GM18858 (cell line): ENCODE results near the gene UBE2QL1.

Source experiments
- ATAC-seq: cut with Tn5 transposase; IDR thresholded peaks from one replicate; pipeline ENCODE4 v1.9.1; 2021; ENCODE audit not compliant: unreplicated experiment

The UBE2QL1 gene

DNA sequence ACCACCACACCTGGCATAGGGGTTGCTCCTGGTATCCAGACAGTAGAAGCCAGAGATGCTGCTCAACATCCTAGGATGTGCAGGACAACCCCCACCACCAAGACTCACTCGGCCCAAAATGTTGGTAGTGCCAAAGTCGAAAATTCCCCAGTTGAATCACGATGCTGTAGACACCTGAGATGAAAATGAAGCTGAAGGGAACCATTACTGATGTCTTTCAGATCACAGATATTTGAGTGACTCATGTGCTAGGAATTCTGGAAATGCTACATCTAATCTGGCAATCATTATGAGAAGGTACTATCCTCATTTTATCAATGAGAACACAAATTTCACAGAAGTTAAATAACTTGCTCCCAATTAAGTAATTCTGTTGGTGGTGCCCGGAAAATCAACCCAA, 21.0 kb upstream of the UBE2QL1 start:
- no peak for ATAC-seq

DNA sequence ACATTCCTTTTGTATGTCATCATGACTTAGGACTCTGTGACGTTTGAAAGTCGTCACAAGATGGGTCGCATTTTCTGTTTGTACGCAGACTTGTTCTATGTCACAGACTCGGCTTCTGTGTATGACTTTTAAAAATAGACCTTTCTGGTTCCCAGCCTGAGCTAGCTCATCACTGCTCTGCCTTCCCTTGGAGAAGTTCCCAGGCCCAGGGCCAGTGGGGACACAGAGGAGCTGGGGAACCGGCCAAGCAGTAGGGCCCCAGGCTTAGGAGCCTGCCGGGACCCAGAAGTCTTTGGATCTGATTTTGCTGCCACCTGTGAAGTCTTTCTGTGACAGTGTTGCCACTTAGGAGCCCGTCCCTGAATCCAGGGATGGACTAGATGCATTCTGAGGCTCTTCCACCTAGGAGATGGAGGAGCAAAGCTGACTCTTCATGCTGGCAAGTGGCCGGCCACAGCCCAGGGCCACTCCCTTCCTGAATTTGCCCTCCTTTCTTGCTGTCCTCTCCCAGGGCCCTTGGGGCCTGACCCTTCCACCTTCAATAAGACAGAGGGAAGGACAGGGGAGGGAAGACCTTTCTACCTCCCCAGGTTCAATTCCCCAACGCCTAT, 18.1 kb upstream of the UBE2QL1 start:
- no peak for ATAC-seq

DNA sequence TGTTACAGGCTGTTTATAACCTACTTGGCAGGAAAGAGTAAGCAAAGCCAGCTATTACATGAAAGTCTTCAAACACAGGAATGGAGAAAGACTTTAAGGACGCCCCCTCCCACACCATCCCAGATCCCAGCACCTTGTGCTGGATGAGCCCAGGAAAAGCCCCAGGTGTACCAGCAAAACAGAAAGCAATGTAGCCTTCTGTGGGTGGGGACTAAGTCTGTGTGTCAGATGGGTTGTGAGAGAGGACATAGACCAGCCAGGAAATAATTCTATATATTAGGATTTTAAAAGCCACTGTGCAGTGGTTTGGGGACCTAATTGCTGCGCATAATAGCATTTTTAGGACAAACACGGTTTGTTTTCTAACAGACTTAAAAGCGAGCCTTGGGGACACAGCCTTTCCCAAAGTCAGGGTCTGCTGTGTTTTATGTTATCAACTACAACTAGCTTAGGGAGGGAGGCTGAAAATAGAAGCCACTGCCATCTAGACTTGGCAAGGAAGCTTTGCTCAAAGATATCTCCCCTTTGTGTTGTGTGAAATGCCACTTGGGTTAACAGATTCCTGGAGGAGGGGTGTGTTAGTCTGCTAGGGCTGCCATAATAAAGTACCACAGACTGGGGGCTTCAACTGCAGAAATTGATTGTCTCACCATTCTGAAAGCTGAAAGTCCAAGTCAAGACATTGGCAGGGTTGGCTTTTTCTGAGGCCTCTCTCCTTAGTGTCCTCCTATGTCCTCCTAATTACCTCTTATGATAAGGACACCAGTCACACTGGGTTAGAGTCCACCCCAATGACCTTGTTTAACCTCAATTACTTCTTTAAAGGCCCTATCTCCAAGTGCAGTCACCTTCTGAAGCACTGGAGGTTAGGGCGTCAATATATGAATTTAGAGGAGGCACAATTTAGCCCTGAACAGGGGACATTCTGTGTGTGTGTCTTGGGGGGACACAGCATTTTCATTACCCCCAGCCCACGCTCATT, 17.2 kb upstream of the UBE2QL1 start:
- ATAC-seq, result no peak

DNA sequence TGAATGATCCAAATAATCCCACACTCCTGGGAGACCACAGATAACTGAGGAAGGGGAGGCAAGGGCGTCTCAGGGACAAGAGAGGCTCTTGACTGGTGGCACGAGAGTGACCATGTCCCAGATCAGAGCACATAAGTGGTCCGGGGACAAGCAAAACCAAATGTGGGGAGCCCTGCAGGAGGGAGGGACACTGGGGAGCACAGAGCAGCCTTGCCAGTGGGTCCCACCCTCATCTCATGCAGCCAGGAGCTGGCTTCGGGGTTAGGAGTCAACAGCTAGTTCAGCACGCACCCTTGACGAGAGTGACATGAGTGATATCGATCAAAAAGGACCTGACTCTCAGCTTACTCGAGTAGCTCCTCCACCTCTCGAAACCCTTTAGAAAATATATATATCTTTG, 16.5 kb upstream of the UBE2QL1 start:
- no peak for ATAC-seq

DNA sequence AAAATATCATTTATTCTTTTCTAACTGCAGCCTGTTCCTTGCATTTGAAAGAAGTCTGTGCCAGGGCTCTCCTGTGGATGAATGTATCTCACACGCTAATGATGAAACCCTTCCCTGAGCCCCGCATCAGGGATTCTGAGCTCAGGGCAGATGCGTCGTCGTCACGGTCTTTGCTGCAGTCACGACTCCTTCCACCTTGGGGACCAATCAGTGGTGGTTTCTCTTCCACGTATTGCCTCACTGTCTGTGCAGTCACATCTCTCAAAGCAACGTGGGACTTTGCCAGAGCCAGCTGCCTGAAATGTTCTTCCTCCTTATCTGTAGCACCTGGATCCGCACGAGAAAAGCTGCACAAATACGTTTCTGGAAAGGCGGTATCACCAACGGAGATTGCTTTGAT, 13.9 kb upstream of the UBE2QL1 start:
- ATAC-seq, result no peak

DNA sequence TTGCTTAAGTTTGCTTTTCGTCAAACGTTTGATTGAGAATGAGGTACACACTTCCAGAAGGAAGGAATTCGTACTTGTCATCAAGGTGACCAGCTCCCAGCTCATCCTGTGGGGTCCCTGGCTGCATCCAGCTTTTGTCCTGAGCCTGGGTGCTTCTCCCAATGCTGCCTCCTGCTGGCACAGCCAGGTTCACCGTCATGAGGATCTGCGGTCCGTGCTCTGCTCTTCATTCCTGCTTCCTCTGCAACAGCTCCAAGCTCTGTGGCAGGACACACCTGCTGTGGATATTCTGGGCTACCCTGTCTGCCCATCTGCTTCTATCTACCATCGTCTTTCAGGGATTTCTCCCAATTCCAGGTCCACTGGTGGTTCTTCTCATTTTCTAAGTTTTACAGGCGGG, 13.3 kb upstream of the UBE2QL1 start:
- no peak for ATAC-seq

DNA sequence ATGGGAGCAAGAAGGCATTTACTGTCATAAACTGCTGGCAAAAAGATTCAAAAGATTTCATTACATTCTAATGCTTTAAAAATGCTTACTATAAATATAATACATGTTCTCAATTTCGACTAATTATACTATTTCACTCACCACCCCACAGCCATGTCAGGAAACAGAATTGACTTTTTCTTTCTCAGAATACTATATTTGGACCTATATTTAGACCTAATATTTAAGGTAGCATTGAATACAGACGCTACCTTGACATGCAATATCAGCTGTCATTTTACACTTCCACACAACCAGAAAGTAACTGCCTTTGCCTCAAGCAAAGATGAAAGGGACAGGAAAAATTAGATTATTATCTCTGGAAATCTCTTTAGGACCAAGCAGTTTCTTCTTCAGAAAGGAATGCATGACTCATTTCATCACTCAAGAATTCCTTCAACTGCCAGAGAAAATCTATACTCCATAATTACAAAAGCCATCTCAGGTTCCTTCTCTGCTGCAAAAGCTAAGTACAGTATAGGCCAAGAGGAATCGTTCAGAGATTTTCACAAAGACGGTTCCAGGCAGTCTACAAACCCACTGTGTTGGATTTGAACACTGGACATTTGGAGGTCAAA, 11.8 kb upstream of the UBE2QL1 start:
- ATAC-seq, result no peak

DNA sequence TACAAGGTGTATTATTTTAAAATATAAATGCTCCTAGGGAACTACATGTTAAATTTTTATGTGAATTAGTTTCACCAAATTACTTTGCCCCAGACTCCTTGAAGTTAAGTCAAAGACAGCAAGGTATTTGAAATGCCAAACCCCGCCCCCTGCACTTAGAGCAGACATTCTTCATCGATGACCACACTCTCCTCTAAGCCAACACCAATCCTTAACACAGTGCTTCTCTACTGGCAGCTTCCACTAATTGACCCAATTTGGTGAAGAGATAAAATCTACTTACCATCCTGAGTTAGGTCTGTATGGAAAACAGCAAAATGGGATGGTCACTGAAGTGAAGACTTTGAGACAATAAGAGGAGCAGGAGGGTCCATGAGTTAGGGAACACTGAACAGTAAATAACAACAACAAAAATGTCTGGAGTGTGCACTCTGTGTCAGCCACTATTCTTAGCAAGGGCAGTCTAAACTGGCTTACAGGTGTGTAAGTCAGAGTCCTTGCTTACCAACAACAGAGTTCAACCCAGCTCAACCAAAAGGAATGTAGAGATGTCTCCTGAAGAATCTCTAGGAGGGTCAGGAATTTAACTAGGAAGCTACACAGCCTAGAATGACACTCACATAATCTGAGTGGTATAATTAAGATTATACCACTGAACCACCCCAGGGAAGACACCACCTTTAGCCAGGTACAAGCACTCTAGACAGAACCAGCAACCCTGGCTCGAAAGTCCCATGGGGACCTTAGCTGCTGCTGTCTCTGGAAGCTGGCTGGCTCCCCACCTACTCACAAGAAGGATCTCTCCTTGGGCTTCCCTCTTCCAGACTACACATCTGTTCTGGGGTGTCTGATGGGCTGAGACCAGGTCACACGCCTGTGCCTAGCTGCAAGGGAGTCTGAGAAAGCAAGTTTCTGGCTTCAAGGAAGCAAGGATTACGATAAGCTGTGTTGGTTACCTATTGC, 8.8 kb upstream of the UBE2QL1 start:
- no peak for ATAC-seq

DNA sequence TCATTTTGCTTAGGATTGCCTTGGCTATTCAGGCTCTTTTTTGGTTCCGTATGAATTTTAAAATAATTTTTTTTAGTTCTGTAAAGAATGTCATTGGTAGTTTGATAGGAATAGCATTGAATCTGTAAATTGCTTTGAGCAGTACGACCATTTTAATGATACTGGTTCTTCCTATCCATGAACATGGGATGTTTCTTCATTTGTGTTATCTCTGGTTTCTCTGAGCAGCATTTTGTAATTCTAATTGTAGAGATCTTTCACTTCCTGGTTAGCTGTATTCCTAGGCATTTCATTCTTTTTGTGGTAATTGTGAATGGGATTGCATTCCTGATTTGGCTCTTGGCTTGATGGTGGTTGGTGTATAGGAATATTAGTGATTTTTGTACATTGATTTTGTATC, 6.3 kb upstream of the UBE2QL1 start:
- no peak for ATAC-seq

DNA sequence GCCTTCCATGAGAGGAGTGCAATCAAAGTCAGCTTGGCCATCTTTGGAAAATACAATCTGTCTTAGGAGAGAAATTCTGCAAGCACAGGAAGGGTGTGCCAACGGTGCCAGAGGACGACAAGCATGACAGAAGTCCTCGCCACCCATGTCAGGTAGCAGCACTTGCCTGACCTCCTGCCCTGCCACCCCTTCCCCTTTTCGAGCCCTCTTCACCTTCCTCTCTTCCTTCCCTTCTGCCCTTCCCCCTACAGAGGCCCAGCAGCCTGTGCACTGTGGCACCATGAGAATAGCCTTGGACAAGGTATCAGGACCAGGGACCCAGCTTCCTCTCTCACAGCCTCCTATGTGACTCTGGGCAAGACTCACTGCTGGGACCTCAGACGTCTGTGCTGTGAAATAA, 5.3 kb upstream of the UBE2QL1 start:
- ATAC-seq, result no peak

DNA sequence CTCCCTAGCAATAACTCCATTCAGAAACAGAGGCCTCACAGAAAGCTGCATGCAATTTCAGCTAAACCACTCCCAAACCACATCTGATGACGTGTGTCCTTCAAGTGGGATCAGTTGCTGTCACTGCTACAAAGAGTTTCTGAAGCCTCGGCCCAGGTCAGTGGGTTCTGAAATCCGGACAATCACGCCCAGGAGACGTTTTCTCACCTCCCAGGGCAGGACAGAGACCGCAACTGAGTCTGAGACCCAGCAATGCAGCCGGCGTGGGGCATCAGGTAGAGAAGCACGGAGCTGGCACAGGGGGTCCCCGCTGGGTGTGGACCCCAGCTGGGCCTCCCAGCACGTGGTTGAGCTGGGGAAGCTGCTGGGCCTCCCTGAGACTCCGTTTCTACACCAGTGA, 2.6 kb upstream of the UBE2QL1 start:
- ATAC-seq, result no peak

DNA sequence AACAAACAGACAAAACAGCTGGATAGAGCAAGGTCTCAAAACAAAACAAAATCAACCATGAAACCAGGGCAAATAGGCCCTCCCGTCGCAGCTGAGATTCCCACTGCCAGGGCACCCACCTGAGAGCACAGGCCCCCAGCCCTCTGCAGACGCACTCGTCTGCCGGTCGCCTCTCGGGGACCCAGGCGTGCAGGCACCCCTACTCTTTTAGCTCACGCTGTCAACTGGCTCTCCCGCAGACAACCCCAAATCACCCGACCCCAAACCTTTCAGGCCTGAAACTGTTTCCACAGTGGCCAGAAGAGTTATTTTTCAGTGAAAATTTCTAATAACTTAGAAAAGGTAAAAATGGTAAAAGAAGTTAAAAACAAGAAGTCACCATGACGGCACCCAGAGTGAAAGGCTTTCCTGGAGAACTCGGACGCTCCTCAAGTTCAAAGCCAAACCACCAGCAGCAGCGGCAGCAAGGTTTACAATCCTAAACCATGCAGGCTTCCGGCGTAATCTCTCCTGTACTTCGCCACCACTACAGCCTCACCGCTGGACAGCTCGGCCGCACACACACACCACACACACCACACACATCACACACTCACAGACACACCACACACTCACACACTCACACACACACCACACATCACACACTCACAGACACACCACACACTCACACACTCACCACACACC, 1.9 kb upstream of the UBE2QL1 start:
- no peak for ATAC-seq

DNA sequence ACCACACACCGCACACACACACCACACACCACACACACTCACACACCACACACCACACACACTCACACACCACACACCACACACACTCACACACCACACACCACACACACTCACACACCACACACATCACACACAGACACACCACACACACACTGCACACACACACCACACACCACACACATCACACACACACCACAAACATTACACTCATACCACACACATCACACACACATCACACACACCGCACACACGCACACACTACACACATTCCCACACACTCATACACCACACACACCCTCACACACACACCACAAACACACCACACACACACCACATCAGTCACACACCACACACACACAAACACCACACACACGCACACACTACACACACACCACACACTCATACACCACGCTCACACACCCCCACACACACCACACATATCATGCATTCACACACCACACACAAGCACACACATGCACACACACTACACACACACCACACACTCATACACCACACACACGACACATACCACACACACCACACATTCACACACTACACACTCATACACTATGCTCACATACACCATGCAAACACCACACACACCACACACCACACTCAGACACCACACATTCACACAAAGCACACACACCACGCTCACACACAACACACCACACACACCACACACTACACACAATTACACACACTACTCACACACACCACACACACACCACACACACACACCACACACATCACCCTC, 1.1 kb upstream of the UBE2QL1 start:
- no peak for ATAC-seq

DNA sequence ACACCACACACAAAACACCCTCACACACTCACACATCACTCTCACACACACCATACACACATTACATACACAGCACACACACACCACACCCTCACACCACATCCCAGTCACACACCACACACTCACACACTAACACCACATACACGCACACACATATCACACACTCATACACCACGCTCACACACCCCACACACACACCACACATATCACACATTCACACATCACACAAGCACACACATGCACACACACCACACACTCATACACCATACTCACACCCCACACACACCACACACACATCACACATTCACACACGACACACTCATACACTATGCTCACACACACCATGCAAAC, 543 bp upstream of the UBE2QL1 start:
- ATAC-seq, result no peak

DNA sequence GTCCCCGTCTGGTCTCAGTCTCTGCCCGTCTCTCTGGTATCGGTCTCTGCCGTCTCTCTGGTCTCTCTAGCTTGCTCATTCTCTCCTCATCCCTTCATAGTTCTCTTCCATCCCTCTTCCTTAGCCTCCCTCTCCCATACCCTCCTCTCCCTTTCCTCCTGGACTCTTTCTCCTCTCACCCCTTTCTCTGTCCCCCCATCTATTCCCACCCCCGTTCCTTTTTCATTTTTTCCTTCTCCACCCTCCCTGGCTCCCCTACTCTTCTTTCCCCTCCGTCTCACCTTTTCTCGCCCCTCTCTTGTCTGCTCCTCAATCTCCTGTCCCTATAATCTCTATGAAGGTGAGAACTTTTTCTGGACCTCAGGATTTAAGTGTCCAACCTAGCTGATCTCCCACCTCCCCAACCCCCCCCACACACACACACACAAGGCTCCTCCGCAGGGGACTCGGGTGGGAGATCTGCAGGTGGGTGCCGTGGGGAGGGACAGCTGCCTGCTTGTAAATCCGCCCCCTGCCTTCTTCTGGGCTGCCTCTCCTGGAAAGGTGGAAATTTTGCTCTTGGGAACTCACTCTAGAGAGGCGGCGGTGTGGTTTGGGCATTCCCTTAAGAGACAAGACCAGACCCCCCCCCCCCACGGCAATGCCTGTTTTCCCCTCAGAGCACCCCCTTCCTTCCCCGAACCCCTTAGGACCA, 953 bp downstream of the UBE2QL1 start:
- no peak for ATAC-seq

DNA sequence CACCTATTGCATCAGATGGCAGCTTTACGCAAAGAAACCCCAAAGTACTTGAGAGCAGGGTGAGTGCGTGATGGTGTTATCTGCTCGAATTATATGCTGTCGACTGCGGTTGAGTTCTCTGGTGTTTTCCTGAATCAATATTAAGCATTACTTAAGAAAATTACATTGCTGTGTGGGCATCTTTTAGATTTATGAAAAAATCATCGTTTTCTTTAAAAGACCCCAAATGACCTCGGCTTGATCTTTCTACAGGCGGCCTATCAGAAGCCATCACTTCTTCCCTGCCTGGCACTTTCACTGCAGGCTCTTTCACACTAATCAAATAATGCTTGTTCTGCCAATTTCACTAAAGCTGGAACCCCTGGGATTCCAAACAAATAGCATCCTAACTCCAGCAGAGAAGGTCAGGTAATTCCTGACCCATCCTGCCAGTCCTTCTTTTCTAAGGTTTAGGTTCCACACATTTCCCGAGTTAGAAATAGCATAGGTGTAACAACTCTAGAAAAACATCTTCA, 1.7 kb downstream of the UBE2QL1 start:
- ATAC-seq, result no peak

DNA sequence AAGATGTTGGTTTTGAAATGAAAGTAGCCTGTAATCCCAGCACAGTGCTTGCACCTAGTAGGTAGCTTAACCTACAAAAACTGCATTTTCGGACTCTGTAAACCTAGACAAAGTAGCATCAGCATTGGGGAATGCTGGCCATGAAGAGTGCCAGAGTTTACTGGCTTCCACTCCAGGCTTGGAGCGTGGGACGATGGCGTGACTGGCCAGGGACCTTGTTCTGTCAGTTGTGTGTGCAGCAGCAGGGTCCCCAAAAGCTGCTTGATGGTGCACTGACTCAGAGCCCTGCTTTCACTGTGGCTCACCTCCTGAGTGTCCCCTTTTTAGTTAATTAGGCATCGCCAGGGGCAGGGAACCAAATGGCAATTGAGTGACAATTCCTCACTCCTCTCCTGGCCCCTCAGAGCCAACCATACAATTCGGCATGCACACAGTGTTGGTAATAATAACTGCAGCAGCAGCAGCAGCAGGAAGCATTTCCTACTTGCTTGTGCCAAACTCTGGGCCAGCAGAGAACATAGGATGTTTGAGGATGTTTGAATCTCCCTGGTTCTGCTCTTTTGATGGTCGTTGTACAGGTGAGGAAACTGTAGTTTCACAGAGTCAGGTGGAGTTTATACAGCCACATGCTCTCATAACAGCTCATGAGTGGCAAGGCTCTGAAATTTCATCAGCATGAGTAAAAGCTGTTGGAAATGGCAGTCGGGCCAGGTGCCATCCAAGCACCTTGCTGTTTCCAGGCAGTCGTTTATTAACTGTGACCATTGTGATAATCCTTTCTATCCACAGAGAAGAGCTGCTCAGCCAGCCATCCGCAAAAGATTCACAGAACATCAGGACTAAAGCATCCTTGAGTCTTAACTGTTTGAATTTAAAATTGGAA, 4.2 kb downstream of the UBE2QL1 start:
- no peak for ATAC-seq
